ENCODE measurements around the gene ZNF462. TPM values are rescaled to one million over a fixed set of nuclear protein-coding genes. Genes with fewer than 3 reads are reported as not detected.

ZNF462 gene
- polyA plus RNA-seq, 3 donors: 21.3 to 25.9 (median 22.0) TPM

GRCh38 chr9:106958955-106959657 is 96.1 kb downstream of the ZNF462 start:
- no peak for DNase-seq (ENCODE audit: low read depth in 3 of 3, low spot score in 2 of 3)

GRCh38 chr9:106960258-106960657 is 97.3 kb downstream of the ZNF462 start:
- no peak for DNase-seq (ENCODE audit: low read depth in 3 of 3, low spot score in 2 of 3)

GRCh38 chr9:106961623-106962022 is 98.7 kb downstream of the ZNF462 start:
- no peak for DNase-seq (ENCODE audit: low read depth in 3 of 3, low spot score in 2 of 3)

- DNase-seq (ENCODE audit: low read depth in 3 of 3, low spot score in 2 of 3): no peak
Observed at GRCh38 chr9:106962122-106962521, 99.2 kb downstream of the ZNF462 start.

- DNase-seq (ENCODE audit: low read depth in 3 of 3, low spot score in 2 of 3): no peak
Observed at GRCh38 chr9:106962615-106963363, 99.8 kb downstream of the ZNF462 start.

- no peak for DNase-seq (ENCODE audit: low read depth in 3 of 3, low spot score in 2 of 3)
Observed at GRCh38 chr9:106963684-106964083, 100.7 kb downstream of the ZNF462 start.

- no peak for DNase-seq (ENCODE audit: low read depth in 3 of 3, low spot score in 2 of 3)
Observed at GRCh38 chr9:106964329-106964728, 101.4 kb downstream of the ZNF462 start.

GRCh38 chr9:106964822-106965525 is 102.0 kb downstream of the ZNF462 start:
- DNase-seq (ENCODE audit: low read depth in 3 of 3, low spot score in 2 of 3): no peak

- DNase-seq (ENCODE audit: low read depth in 3 of 3, low spot score in 2 of 3): no peak
Observed at GRCh38 chr9:106966481-106966880, 103.5 kb downstream of the ZNF462 start.

GRCh38 chr9:106969696-106970095 is 106.7 kb downstream of the ZNF462 start:
- DNase-seq (ENCODE audit: low read depth in 3 of 3, low spot score in 2 of 3): no peak

- DNase-seq (ENCODE audit: low read depth in 3 of 3, low spot score in 2 of 3): no peak
Observed at GRCh38 chr9:106970219-106970975, 107.4 kb downstream of the ZNF462 start.

GRCh38 chr9:106970976-106971457 is 108.1 kb downstream of the ZNF462 start:
- no peak for DNase-seq (ENCODE audit: low read depth in 3 of 3, low spot score in 2 of 3)

- DNase-seq (ENCODE audit: low read depth in 3 of 3, low spot score in 2 of 3): no peak
Observed at GRCh38 chr9:106972082-106972481, 109.1 kb downstream of the ZNF462 start.

- no peak for DNase-seq (ENCODE audit: low read depth in 3 of 3, low spot score in 2 of 3)
Observed at GRCh38 chr9:106974341-106974740, 111.4 kb downstream of the ZNF462 start.

- no peak for DNase-seq (ENCODE audit: low read depth in 3 of 3, low spot score in 2 of 3)
Observed at GRCh38 chr9:106976772-106977171, 113.8 kb downstream of the ZNF462 start.

- DNase-seq (ENCODE audit: low read depth in 3 of 3, low spot score in 2 of 3): no peak
Observed at GRCh38 chr9:106980551-106981101, 117.7 kb downstream of the ZNF462 start.

- no peak for DNase-seq (ENCODE audit: low read depth in 3 of 3, low spot score in 2 of 3)
Observed at GRCh38 chr9:106981396-106982287, 118.7 kb downstream of the ZNF462 start.

- no peak for DNase-seq (ENCODE audit: low read depth in 3 of 3, low spot score in 2 of 3)
Observed at GRCh38 chr9:106982636-106983035, 119.7 kb downstream of the ZNF462 start.

GRCh38 chr9:106983346-106983745 is 120.4 kb downstream of the ZNF462 start:
- DNase-seq (ENCODE audit: low read depth in 3 of 3, low spot score in 2 of 3): no peak

Measured in right renal cortex interstitium (tissue), 3 donors.